ENCODE measurements around the gene ZFP92.
"Not testable (repeated sequence)": the region's sequence is repeated elsewhere in the genome, so short reads cannot be mapped to it uniquely, and the experiment has no call there.

Gene ZFP92

GRCh38 chrX:153387987-153388721 is 23.1 kb upstream of the ZFP92 start:
- DNase-seq = no peak

GRCh38 chrX:153388722-153389459 is 22.4 kb upstream of the ZFP92 start:
- no peak for DNase-seq

- not testable (repeated sequence) for DNase-seq
Observed at GRCh38 chrX:153389460-153389768, 21.9 kb upstream of the ZFP92 start.

- no peak for DNase-seq
Observed at GRCh38 chrX:153392642-153393321, 18.5 kb upstream of the ZFP92 start.

- no peak for DNase-seq
Observed at GRCh38 chrX:153394612-153395011, 16.7 kb upstream of the ZFP92 start.

GRCh38 chrX:153395613-153396319 is 15.5 kb upstream of the ZFP92 start:
- DNase-seq = no peak

GRCh38 chrX:153396320-153397195 is 14.7 kb upstream of the ZFP92 start:
- DNase-seq = no peak

- no peak for DNase-seq
Observed at GRCh38 chrX:153397256-153397960, 13.9 kb upstream of the ZFP92 start.

- no peak for DNase-seq
Observed at GRCh38 chrX:153398275-153398960, 12.9 kb upstream of the ZFP92 start.

- peak; percentile 52 to 74 for DNase-seq
Observed at GRCh38 chrX:153400146-153401132, 10.8 kb upstream of the ZFP92 start.

GRCh38 chrX:153401133-153401764 is 10.0 kb upstream of the ZFP92 start, which contains the start of gene PNMA6E:
Gene PNMA6E (minus strand): TSS chrX:153401350. CDS start chrX:153398849, 2,501 bp downstream.
- no peak for DNase-seq

- not testable (repeated sequence) for DNase-seq
Observed at GRCh38 chrX:153404333-153404732, 6.9 kb upstream of the ZFP92 start.

- no peak for DNase-seq
Observed at GRCh38 chrX:153405426-153405825, 5.8 kb upstream of the ZFP92 start.

- DNase-seq = no peak
Observed at GRCh38 chrX:153406011-153406410, 5.3 kb upstream of the ZFP92 start.

- DNase-seq = no peak
Observed at GRCh38 chrX:153406903-153407302, 4.4 kb upstream of the ZFP92 start.

GRCh38 chrX:153407736-153408135 is 3.5 kb upstream of the ZFP92 start:
- DNase-seq = no peak

GRCh38 chrX:153408221-153408721 is 3.0 kb upstream of the ZFP92 start:
- DNase-seq = no peak

GRCh38 chrX:153408871-153409351 is 2.4 kb upstream of the ZFP92 start:
- no peak for DNase-seq
